Left hindlimb (tissue), 1 donor: ENCODE measurements around the gene PPAT.
"Not testable (repeated sequence)": the region's sequence is repeated elsewhere in the genome, so short reads cannot be mapped to it uniquely, and the experiment has no call there.

Source experiments
- DNase-seq: peaks from one replicate; pipeline ENCODE4 v3.0.0-alpha.2; 2018

PPAT gene

DNA sequence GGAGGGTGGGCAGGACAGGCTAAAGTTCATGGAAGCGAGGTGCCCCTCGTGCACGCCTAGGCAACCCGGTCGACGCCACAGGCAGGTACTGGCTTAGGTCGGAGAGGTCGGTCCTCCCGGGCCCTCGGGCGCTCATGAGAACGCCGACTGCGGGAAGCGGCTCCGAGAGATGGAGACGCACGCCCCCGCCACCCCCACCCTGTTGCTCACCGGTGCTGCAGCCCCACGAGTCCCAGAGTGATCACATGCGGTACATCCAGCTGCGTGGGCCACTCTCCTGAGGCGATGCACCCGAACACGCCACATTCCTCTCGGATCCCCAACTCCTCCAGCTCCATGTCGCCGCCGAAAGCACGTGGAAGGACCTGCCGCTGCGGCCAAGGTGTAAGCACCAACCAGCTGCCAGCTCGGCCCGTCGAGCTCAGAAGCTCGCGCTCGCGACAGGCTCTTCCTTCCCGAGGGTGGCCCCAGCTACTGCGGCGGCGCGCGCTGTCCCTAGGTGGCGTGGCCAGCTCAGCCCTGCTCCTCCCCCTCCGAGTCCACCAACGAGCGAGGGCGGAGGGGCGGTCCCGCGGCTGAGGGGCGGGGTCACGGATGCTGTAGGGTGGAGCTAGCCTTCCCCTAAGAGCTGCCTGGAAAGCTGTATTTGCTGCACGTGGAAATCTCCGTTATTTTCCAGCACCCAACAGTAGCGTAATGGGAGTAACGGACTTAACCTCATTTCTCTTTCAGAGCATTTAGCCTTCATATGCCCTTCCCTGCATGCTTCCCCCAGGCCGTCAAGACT, at the start of gene PPAT:
PPAT (minus strand) TSS at position 476 of the 787 bp plus-strand sequence; CDS start at position 338, 138 bp downstream.
- peak; percentile 99 for DNase-seq

DNA sequence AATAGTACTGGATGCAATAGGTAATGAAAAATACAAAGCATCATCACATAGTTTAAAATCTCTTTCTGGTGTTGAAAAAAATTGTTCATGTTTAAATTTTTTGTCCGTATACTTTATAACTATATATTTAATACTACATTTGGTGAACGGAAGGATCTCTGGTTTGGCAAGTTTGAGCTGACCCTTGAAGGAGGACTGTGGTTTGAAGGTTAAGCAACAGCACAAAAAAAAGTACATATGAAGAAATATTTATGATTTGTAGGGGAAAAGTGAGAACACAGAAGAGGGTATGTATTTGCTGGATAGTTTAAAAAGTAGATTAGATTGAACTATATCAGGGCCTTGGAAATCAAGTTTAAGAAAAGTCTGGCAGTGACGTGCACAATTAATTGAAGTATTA, 45.3 kb upstream of the PPAT start:
- DNase-seq: no peak

DNA sequence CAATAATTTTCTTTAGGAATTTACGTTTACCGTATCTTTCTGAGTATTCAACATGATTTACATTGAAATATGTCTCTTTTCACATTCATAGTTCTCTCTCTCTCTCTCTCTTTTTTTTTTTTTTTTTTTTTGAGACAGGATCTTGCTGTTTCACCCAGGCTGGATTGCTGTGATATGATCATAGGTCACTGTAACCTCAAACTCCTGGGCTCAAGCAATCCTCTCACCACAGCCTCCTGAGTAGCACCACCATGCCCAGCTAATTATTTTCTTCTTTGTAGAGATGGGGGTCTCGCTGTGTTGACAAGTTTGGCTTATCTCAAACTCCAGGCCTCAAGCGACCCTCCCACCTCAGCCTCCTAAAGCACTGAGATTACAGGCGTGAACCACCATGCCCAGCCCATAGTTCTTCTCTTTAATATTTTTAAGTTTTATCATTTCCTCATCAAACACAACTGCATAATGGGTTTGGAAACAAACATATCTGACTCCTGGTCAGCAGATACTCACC, 41.8 kb upstream of the PPAT start:
- DNase-seq: no peak

DNA sequence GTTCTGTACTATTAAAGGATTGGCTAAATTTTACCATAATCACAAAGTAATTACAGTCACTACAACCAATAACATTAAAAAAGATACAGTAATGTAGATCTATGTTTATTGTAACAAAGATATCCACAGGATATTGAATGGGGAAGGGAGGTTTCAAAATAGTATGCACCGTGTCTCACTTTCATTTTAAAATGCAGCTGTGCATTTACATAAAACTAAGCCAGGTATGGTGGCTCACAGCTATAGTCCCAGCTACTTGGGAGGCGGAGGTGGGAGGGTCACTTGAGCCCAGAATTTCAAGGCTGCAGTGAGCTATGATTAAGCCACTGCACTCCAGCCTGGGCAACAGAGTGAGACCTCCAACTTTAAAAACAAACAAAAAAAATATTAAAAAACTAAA, 40.5 kb upstream of the PPAT start:
- DNase-seq: no peak

DNA sequence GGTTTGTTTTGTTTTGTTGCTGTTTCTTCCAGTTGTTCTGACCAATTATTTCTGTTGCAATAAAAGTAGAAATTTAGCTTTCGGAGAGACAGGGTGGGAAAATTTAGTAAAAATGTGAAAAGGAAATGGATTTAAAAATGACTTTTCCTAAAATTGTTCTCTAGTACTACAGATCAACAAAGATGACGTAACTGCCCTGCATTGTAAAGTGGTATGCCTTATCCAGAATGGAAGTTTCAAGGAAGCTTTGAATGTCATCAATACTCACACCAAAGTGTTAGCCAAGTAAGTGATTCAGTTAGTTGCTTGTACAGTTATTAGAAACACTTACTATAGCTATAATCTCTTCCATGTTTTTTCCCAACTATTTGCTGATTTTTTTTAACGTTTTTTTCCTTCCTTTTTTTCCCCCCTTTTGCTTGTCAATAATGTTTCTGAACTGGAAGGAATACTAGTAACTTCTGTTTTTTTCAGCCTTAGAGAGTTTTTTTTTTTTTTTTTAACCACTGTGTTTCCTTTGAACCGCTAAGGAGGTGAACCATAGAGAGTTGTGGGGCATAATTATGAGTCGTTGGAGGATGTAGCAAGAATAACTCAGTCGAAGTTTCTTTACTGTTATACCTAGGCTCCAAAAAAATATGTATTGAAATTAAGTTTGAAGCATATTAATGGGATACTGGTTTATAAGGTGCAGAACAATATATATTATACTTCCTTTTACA, 34.2 kb upstream of the PPAT start:
- no peak for DNase-seq

DNA sequence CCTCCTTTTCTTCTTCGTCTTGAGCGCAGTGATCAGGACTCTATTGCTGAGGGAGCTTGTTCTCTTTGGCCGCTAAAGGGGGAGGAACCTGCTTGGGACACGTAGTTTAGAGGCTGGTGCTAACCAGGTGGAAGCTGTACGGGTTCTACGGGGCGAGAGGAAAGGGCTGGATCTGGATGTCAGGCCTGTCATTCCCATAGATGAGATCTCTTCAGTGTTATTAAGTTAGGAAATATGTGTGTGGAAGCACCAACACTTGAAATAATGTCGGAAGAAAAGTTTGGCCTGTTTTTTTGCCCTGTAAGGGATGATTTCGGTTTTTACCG, 32.6 kb upstream of the PPAT start:
- no peak for DNase-seq

DNA sequence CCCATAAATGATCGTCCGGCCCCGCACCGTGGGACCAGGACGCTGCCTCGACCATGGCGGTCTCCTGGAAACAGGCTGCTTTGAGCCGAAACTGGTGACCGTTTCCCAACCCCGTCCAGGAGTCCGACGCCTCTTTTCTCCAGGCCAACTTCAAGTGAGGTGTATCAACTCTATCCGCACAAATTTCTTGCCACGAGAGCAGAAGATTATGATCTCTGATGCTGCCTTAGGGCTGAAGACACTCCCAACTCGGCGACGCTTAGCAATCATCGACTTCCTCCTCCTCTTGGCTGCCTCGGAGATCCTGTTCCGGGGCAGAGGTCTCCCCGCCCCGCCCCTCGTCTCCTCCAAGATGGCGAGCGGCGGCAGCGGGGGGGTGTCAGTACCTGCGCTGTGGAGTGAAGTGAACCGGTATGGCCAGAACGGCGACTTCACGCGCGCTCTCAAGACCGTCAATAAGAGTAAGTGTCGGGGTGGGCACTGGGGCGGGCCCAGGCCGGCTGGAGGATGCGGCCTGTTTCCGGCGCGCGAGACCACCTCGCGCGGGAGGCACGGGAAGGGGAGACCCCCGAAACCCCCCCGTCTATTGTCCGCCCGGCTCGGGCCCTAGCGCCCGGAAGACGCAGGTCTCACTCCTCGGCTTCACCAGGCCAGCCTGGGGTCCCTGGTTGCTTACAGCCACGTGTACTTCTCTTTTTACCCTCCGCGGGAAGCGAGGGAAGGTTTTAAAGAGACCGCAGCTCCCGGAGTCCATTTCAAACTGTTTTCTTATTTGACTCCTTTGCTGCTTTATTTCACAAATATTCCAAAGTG, 32.1 kb upstream of the PPAT start, which contains the start of gene SRP72:
SRP72 (plus strand) TSS at position 334 of the 813 bp plus-strand sequence; CDS start at position 353, 19 bp downstream.
- peak; percentile 93 for DNase-seq

DNA sequence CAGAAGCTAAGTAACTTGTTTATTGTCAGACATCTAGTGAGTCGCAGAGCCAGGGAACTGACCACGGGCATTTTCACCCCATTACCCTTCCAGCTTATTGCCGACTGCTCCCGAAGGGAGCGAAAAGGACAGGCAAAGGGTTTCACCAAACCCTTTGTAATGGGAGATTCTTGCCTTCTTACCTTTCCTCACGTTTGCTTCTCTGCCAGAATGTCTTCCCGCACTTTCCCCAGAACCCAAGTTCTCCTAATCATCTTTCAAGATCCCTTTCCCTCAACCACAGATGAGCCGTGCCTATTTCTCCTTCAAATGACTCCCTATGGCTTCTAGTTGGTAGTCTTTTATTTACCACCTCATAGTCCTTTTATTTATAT, 31.5 kb upstream of the PPAT start:
- DNase-seq: no peak

DNA sequence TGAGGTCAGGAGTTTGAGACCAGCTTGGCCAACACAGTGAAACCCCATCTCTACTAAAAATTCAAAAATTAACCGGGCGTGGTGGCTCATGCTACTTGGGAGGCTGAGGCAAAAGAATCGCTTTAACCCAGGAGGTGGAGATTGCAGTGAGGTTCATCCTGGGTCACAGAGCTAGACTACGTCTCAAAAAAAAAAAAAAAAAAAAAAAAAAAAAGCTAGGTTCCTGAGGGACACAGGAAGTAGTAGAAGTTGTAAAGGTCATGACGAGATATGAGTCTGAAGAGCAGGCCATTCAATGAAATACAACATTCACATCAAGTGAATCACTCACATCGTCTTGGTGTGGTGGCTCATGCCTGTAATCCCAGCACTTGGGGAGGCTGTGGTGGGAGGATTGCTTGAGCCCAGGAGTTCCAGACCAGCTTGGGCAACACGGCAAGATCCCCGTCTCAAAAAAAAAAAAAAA, 30.9 kb upstream of the PPAT start:
- DNase-seq: not testable (repeated sequence)

DNA sequence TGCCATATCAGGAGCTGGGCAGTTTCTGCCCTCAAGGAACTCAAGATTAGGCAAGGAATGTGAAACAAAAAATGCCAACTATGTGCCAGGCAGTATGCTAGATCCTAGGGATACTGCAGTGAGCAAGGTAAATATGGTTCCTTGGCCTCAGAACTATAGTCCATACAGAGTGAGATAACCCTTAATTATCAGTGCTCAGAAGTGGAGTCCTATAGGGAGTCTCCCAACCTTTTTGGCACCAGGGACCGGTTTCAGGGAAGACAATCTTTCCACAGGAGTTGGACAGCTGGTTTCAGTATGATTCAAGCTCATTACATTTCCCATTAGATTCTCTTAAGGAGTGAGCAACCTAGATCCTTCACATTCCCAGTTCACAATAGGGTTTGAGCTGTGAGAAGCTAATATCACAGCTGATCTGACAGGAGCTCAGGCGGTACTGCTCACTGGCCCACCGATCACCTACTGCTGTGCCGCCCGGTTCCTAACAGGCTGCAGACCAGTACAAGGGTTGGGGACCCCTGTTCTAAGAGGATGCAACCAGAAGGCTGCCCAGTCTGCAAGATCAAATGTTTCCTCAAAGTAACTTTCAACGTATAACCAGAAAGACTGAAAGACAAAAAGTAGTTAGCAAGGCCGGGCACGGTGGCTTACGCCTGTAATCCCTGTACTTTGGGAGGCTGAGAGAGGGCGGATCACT, 30.3 kb upstream of the PPAT start:
- no peak for DNase-seq

DNA sequence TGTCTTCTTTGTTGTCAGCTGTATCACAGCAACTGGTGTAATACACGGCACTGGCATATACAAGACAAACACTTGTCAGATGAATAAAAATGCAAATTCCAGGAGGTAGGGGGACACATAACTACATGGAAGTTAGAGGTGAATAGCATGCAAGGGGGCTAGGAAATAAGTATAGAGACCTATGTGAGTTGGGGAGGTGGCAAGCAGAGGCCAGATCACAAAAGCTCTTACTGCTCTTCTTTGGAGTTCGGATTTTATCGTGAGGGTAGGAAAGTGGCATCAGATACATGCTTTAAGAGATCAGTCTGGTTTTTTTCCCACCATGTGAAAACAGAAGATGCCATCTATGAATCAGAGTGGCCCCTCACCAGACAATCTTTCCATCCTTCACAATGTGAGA, 29.2 kb upstream of the PPAT start:
- no peak for DNase-seq

DNA sequence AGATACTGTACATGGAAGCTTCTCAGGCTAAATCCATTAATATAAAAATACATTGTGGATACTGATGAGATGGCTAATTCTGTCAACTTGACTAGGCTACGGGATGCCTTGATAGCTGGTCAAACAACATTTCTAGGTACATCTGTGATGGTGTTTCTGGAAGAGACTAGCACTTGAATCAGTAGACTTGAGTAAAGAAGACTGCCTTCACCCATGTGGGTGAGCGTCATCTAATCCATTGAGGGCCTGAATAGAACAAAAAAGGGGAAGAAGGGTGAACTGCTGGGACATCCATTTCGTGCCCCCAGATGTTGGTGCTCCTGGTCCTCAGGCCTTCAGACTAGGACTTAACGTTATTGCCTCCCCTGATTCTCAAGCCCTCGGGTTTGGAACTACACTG, 28.3 kb upstream of the PPAT start:
- no peak for DNase-seq

DNA sequence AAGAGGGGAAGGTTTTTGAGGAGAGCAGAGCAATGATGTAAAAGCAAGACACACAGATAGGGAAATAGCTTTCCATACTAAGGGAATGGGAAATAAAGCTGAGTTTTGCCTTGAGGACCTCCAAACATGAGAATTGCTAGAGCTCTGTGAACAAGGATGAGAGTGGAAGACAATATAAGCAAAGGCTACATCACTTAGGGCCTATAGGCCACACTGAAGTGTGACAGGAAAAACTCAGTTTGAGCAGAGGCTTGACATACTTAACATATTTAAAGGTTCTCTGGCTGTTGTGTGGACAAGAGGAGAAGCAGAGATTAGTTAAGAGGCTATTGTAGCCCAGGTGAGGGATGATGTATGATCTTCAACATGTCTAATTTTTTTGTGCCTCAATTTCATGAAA, 26.7 kb upstream of the PPAT start:
- no peak for DNase-seq

DNA sequence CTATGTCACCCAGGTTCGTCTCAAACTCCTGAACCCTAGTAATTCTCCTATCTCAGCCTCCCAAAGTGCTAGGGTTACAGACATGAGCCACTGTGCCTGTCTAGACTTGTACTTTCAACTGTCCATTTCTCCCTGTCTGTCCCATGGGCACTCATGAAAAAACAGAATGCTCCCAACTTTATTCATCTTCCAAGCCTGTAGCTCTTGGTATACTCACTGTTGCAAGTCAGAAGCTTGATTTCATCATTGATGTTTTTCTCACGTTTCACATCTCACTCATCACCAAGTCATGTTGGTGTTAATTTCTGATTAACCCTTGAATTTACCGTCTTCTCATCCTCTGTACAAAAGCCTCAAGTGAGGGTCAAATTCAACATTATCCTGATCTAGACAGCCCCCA, 24.7 kb upstream of the PPAT start:
- no peak for DNase-seq

DNA sequence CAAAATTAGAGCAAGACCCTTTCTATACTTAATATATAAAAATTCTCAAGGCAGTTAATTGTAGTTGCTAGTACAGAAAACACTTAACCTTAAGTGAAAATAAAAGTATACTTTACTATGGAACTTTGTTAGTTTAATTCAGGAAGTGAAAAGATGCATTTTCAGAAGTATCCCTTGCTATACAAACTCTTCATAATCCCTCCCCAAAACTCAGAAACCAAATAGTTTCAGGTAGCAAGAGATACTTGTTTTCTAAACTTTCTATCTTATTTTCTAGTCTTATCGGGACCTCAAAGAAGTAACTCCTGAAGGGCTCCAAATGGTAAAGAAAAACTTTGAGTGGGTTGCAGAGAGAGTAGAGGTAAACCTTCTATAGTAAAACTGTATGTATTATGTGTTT, 14.9 kb upstream of the PPAT start:
- DNase-seq: no peak

DNA sequence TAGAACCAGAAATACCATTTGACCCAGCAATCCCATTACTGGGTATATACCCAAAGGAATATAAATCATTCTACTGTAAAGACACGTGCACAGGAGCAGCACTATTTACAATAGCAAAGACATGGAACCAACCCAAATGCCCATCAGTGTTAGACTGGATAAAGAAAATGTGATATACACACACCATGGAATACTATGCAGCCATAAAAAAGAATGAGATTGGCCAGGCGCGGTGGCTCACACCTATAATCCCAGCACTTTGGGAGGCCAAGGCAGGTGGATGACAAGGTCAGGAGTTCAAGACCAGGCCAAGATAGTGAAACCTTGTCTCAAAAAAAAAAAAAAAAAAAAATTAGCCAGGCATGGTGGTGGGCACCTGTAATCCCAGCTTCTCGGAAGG, 14.1 kb upstream of the PPAT start:
- not testable (repeated sequence) for DNase-seq

DNA sequence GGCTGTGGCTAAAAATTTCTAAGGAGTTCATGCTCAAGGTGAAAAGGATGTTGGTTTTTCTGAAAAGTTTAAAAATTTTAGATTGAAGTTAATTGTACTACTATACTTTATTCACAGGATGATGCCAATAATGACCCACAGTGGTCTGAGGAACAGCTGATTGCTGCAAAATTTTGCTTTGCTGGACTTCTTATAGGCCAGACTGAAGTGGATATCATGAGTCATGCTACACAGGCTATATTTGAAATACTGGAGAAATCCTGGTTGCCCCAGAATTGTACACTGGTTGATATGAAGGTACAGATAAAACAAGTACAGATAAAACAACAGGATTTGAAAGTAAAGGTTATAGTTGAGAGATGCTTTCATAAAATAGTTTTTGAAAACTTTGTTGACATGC, 12.9 kb upstream of the PPAT start:
- no peak for DNase-seq

DNA sequence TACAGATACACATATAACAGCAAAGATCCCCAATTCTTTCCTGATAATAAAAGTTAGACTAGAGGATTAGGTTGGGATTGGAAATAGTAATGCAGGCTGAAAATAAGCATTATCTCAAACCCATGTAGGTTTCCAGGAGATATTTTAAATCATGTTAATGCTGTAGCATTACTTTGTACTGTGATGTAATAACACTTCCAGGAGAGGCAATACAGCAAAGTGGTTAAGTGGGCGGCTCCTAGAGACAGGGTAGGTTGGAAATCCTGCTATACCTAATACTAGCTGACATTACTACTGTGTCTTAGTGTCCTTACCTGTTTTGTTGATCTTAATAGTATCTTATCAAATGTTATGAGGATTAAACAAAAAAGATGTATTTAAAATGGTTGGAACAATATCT, 10.3 kb upstream of the PPAT start:
- no peak for DNase-seq

DNA sequence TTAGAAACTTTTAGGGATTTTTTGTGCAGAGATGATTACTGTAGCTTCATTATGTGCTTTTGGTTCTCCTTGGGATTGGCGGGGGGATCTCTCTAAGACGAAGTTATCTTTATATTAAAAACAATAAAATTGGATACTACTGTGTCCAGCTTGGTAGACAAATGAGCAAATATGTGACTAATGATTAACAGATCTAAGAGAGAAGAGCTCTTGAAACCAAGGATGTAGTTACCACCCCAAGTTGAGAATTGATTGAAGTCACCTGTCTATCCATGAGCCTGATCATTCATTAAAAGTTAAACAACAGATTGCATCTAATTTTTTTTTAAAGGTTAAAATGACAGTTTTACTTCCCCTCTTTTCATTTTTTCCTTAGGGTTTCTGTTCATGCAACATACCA, 9.3 kb upstream of the PPAT start:
- DNase-seq: no peak

DNA sequence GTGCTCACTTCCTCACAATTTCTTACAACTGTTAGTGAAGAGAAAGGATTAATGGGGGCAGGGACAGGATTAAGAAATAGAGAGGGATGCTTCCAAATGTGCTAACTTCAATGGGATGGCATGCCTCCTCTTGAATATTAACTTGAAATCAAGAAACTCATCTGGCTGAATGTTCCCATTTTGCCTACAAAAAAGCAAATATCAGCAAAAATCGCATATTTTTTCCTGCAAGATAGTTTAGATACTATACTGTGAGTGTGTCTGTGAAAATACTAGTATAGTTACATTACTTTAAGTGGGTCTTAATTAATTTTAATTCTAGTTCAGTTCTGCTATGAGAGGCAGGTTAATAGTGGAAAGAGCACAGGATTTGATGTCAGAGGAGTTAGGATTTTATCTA, 5.6 kb upstream of the PPAT start:
- DNase-seq: no peak

DNA sequence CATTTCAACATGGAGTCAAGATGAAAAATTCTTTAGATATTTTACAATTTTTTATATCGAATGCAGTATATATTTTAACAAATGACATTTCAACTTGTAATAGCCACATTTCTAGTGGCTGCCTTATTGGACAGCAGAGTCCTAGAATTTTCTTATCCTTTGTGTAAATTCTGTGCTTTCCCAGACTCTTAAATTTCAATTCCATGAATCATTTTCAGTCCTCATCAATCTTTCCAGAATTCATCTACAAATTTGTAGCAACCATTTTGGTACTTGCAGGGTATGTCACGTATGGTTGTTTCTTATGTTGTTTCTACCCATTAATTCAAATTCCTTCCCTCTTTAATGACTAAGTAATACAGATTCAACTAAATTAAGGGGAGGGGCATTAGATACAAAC, 3.4 kb upstream of the PPAT start:
- no peak for DNase-seq

DNA sequence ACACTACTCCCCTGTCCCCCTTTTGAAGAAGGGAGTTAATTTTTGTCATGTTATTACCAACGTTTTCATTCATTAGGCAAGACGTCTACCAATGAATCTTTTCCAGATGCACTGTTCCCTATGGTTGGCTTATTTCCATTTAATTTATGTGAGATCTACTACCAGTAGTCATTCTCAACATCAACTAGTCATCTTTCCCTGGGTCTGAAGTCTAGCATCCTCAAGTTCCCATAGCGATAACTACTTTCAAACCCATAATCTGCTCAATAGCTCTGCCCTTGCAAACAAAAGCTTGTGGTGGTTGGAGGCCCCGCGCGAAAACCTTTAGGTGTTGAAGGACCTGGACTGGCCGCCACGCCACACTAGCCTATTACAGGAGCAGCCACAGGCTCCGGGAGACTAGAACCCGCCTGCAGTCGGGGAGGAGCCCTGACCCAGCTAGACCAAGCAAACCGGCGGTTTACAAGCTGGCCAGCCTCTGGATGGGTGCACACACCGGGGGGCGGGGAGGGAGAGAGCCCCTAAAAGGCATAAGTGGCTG, 746 bp downstream of the PPAT start:
- peak; percentile 67 for DNase-seq
